ENCODE results near the gene GPR143.
"Not testable (repeated sequence)": the region's sequence is repeated elsewhere in the genome, so short reads cannot be mapped to it uniquely, and the experiment has no call there.

- not testable (repeated sequence) for TF ChIP-seq PATZ1 (tag by site-specific recombination; IDR thresholded peaks at IDR 0.05); ZBTB26 (tag by site-specific recombination; optimal IDR thresholded peaks at IDR 0.05); ZNF138 (tag by site-specific recombination; IDR thresholded peaks at IDR 0.05; ENCODE audit: borderline replicate concordance); ZNF660 (tag by site-specific recombination; IDR thresholded peaks at IDR 0.05); ZNF549 (tag by site-specific recombination; IDR thresholded peaks at IDR 0.05); ZNF239 (tag by site-specific recombination; IDR thresholded peaks at IDR 0.05)
- TF ChIP-seq, protein P1, sequence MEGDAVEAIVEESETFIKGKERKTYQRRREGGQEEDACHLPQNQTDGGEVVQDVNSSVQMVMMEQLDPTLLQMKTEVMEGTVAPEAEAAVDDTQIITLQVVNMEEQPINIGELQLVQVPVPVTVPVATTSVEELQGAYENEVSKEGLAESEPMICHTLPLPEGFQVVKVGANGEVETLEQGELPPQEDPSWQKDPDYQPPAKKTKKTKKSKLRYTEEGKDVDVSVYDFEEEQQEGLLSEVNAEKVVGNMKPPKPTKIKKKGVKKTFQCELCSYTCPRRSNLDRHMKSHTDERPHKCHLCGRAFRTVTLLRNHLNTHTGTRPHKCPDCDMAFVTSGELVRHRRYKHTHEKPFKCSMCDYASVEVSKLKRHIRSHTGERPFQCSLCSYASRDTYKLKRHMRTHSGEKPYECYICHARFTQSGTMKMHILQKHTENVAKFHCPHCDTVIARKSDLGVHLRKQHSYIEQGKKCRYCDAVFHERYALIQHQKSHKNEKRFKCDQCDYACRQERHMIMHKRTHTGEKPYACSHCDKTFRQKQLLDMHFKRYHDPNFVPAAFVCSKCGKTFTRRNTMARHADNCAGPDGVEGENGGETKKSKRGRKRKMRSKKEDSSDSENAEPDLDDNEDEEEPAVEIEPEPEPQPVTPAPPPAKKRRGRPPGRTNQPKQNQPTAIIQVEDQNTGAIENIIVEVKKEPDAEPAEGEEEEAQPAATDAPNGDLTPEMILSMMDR (tag by site-specific recombination; IDR thresholded peaks at IDR 0.05) = not testable (repeated sequence)
- TF ChIP-seq, protein P2, sequence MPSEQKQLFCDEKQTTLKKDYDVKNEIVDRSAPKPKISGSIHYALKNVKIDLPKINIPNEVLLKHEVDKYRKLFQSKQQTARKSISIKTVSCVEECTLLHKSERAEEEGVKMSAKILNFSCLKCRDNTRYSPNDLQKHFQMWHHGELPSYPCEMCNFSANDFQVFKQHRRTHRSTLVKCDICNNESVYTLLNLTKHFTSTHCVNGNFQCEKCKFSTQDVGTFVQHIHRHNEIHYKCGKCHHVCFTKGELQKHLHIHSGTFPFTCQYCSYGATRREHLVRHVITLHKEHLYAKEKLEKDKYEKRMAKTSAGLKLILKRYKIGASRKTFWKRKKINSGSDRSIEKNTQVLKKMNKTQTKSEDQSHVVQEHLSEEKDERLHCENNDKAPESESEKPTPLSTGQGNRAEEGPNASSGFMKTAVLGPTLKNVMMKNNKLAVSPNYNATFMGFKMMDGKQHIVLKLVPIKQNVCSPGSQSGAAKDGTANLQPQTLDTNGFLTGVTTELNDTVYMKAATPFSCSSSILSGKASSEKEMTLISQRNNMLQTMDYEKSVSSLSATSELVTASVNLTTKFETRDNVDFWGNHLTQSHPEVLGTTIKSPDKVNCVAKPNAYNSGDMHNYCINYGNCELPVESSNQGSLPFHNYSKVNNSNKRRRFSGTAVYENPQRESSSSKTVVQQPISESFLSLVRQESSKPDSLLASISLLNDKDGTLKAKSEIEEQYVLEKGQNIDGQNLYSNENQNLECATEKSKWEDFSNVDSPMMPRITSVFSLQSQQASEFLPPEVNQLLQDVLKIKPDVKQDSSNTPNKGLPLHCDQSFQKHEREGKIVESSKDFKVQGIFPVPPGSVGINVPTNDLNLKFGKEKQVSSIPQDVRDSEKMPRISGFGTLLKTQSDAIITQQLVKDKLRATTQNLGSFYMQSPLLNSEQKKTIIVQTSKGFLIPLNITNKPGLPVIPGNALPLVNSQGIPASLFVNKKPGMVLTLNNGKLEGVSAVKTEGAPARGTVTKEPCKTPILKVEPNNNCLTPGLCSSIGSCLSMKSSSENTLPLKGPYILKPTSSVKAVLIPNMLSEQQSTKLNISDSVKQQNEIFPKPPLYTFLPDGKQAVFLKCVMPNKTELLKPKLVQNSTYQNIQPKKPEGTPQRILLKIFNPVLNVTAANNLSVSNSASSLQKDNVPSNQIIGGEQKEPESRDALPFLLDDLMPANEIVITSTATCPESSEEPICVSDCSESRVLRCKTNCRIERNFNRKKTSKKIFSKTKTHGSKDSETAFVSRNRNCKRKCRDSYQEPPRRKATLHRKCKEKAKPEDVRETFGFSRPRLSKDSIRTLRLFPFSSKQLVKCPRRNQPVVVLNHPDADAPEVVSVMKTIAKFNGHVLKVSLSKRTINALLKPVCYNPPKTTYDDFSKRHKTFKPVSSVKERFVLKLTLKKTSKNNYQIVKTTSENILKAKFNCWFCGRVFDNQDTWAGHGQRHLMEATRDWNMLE (tag by site-specific recombination; conservative IDR thresholded peaks at IDR 0.05; ENCODE audit: low read depth) = not testable (repeated sequence)
These were observed 45.4 kb upstream of the GPR143 start for GRCh38 chrX:9811086-9811485.

All from HEK293 (cell line).